GM12874 (cell line): ENCODE results near the gene PPP1R13B.

Experiments used
- TF ChIP-seq, protein P1 (sequence below): IDR thresholded peaks from 2 replicates; pipeline ENCODE4 v1.5.1; 2011; ENCODE audit warnings: low read depth, mild to moderate bottlenecking, control low read depth, low read length, moderate library complexity; ENCODE audit not compliant: insufficient read depth

PPP1R13B gene

DNA sequence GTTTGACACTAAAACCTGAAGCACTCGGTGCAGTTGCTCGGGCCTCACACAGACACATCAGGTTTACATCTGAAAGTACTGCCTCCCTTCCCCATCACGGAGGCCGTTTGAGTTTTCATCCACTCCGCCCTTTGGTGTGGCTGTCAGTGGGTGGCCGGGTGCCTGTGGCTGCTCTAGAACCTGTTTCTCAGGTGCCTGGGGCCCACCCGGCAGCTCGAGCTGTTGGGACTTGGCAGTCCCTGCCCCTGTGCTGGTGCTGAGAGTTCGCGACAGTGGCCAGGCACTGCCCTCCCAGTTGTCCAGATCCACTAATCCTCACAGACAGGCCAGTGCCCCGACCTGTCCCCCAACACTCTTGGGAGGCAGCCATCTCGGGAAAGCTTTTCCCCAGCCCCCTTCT, 154.5 kb downstream of the PPP1R13B start:
- TF ChIP-seq, protein P1, sequence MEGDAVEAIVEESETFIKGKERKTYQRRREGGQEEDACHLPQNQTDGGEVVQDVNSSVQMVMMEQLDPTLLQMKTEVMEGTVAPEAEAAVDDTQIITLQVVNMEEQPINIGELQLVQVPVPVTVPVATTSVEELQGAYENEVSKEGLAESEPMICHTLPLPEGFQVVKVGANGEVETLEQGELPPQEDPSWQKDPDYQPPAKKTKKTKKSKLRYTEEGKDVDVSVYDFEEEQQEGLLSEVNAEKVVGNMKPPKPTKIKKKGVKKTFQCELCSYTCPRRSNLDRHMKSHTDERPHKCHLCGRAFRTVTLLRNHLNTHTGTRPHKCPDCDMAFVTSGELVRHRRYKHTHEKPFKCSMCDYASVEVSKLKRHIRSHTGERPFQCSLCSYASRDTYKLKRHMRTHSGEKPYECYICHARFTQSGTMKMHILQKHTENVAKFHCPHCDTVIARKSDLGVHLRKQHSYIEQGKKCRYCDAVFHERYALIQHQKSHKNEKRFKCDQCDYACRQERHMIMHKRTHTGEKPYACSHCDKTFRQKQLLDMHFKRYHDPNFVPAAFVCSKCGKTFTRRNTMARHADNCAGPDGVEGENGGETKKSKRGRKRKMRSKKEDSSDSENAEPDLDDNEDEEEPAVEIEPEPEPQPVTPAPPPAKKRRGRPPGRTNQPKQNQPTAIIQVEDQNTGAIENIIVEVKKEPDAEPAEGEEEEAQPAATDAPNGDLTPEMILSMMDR = no peak

DNA sequence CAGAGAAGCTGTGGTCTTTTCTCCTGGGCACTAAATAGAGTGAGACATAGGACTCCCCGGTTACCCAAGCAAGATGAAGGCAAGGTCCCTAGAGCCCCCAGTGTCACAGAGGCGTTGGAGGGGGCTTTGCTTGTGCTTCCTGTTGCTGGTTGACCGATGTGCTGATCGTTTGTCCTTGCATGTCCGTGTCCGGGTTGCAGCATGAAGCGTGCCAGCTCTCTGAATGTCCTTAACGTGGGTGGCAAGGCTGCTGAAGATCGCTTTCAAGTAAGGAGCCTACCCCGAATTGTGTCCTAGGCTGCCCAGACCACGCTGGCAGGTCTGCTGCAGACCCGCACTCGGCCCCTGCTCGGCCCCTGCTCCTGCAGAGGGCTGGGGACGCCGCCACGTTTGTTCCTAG, 155.2 kb downstream of the PPP1R13B start:
- TF ChIP-seq, protein P1 = no peak

DNA sequence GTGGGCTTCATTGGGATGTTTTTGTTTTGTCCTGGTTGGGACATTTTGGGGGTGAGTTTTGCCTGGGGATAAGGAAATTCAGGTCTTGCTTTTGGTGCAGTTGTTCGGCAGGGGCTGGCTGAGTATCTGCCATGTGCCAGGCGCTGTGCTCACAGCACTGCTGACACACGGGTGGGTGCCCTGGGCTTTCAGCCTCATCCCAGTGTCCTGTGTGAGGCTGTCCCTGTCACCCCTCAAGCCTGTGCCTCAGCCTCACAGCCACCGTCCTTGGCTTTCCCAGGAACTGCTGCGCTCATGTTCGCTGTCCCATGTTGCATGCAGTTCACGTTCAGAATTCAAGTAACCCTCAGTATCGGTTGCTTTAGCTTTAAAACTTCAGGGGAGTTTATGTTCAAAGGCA, 157.0 kb downstream of the PPP1R13B start:
- TF ChIP-seq, protein P1 = no peak

DNA sequence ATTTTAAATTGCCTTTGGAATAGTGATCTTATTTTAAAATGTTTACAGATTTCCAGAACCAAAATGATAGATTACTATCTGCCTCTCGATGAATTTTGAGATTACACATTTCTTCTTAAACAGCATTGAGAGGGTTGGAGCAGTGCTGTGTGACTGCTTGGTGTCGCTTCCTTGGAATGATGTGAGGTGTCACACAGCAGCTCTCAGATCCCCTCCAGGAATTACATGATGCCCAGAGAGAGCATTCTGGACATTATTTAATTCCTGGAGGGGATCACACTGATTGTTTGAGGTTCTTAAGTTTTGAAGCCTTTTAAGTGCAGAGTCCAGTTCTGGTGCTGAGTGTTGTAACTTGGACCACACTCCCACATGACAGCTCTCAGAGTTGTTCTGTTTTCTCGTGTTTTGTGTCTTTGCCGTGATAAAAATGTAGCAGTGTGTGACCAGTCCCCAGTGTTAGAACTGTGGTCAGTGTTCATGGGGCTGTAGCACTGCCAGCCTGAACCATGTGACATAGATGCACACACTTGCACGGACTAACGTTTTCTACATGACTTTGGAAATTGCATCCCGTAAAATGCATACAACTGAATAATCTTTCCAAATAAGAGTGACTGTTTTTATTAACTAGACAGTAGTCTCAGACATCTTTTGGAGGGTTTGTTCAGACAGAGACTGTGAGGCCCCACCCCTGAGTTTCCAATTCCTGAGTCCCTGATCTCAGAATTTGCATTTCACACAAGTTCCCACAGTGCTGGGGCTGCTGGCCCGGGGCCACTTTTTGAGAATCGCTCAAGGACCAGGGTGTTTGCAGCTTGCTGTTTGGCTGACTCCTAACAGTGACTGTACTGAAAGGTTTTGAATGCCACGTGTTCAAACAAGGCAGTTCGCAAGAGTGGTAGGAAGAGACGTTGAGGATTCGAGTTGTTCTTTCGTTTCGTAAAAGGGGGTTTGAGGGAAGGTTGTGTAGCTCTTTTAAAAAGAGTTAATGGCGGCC, 158.2 kb downstream of the PPP1R13B start:
- TF ChIP-seq, protein P1 = no peak

DNA sequence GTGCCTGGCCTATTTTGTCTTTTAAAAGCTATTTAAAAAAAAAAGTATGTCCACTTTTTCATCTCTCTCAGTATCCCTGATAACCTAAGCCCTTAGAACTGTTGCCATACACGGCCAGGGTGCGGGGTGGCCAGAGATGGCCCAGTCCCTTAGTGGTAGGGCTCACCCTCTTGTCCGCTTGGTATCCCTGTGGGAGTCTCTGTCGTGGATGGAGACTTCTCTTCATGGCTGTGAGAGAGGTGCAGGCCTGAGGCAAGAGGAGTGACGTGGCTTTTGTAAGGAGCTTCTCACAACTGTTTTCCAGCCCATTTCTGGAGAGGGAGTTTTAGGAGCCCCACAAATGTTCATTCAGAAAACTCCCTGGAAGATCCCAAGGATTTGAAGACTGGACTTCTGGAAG, 158.9 kb downstream of the PPP1R13B start:
- TF ChIP-seq, protein P1 = no peak

DNA sequence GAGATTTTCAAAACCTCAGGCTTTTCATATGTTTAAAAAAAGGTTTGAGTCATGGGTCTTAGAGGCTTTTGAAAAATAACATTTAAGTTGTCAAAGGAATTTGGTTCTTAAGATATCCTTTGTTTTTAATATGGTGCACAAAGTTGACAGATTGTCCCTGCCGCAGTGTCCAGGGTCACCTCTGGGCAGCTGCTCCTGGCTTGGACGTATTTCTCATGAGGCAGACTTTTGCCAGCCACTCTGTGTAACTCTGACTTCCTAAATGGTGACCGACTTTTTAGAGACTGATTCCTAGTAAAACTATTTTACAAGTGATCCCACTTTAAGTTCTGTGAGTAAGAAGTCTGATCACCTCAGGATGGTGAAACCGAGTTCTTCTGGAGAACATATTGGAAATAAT, 159.7 kb downstream of the PPP1R13B start:
- TF ChIP-seq, protein P1 = no peak

DNA sequence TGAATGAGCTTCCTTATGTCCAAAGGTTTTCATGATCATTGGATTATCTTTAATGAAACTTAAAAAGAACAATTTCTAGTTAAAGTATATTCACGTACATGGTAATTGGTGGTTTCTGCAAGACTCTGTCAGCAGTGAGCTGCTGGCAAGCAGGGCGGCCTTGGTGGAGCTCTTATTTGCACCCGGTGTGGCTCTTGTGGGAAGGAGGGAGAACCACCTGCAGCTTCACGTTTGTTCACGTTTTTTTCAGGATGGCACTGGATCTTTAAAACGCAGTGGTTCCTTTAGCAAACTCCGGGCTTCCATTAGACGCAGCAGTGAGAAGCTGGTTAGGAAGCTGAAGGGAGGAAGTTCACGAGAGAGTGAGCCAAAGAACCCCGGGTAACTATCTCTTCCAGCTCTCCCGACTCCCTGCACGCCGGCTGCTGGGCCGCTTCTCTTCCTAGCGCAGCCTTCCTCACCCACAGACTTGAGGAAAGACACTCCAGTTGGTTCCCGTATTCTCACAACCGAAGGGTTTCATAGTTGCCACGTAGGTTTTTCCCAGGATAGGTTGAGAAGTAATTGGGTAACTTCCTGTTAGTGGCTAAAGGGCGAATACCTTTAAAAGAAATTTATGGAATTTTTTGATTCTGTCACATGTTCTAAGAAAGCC, 160.4 kb downstream of the PPP1R13B start:
- TF ChIP-seq, protein P1 = no peak
